Occipital lobe (tissue), 3 donors: ENCODE data around the gene PUDP. TPM values are rescaled to one million over a fixed set of nuclear protein-coding genes. Genes with fewer than 3 reads are reported as not detected.
"Not testable (repeated sequence)": the region's sequence is repeated elsewhere in the genome, so short reads cannot be mapped to it uniquely, and the experiment has no call there.

Experiments used
- DNase-seq: peaks from one replicate; lab custom pipeline; 2025; lab: John Stamatoyannopoulos, UW
- small RNA-seq: library from RNA; depleted of rRNA; stranded (forward); fragments of <200 nt; gene quantifications from one replicate; pipeline ENCODE3, GENCODE V24; 2014
- total RNA-seq: library from RNA; depleted of rRNA; stranded (reverse); fragments of >200 nt; gene quantifications from one replicate; pipeline ENCODE4 v1.2.3, GENCODE V29; 2014

Gene PUDP
- total RNA-seq, 1 donor from 2014 or later: 5.8 TPM

DNA sequence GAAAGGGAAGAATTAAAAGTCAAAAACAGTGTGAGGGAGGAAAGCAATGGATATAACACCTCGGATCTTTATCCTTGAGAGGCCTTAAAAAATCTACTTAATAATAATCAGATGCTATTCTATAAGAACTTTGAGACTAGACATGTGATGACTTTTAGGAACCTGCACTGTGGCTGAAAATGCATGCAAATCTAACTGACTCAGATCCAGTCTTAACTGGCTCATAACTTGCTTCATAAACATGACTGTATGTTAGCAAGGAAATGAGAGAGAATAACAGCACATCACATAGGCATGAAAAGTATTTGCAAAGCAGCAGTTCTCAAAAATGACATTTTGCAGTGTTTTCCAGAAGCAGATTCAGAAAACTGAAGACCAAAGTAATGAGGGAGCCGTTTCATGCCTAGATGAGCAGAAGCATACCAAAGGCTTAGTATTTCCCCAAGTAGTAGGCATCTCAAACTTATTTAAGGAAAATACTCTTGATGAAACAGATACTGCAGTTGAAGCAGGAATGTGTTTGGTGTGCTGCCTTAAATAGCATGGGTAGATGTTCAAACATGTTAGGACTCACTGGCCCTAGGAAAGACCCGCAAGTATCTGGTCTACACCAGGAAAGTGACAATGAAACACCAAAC lies 104.0 kb downstream of the PUDP start:
- not testable (repeated sequence) for DNase-seq

DNA sequence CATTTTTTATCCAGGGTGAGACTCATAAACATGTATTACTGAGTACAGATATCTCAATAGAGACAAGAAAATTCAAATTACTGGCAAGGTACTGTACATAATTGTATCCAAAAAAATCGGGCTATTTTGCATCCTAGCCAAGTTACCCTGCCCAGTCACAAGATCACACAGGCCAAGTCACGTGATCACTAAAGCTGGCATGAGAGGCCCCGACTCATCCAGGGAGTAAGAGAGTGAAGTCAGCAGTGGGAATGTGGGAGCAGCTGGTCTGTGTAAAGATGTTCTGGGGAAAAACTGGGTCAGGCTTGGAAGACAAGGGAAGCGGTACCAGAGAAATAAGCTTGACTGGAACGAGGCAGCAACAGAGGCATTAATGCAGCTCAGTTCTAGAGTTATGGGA lies 119.7 kb downstream of the PUDP start:
- DNase-seq: peak; percentile 1

- no peak for DNase-seq
These were observed 120.9 kb downstream of the PUDP start for GRCh38 chrX:7027071-7027470.

- not testable (repeated sequence) for DNase-seq
These were observed 121.6 kb downstream of the PUDP start for GRCh38 chrX:7026365-7026764.

DNA sequence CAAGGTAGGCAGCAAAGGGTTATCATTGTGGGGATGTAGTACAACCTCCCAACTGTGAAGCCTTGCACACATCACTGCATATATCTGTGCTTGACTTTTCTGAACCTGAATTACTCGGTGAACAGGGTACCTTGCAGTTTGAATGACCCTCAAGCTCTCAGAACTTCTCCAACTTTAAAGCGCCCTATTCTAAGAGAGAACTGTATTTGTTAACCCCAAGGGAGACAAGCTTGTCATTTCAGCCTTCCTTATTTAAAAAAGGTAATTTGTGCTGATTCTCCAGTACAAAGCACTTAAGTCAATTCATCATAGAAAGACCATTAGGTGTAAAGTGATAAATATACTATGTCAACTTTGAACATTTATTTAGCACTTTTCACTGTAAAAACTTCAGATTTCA lies 122.5 kb downstream of the PUDP start:
- DNase-seq: no peak

GRCh38 chrX:7024850-7025249 lies 123.1 kb downstream of the PUDP start:
- no peak for DNase-seq

- not testable (repeated sequence) for DNase-seq
These were observed 125.0 kb downstream of the PUDP start for GRCh38 chrX:7022996-7023395.

- no peak for DNase-seq
These were observed 126.0 kb downstream of the PUDP start for GRCh38 chrX:7021991-7022390.

DNA sequence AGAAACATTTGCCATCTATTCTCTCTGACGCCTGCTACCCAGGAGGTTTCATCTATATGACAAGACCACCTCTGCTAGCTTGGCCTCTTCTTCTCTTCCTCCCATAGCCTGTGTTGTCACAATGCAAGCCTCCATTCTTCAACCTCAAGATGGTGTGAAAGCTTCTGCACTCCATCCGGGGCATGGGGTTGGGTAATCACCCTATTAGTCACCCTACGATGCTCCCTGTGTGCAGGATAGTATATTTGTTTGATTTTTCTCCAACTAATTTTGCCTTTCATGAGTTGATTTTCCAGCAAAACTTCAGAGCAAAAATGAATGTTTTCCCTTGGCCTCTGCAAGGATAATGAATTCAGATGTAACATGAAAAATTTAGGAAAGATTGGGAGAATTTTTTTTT lies 128.4 kb downstream of the PUDP start:
- DNase-seq: no peak

- DNase-seq: not testable (repeated sequence)
These were observed 135.6 kb downstream of the PUDP start for GRCh38 chrX:7012262-7012834.

GRCh38 chrX:7010897-7011296 lies 137.1 kb downstream of the PUDP start:
- DNase-seq: not testable (repeated sequence)

DNA sequence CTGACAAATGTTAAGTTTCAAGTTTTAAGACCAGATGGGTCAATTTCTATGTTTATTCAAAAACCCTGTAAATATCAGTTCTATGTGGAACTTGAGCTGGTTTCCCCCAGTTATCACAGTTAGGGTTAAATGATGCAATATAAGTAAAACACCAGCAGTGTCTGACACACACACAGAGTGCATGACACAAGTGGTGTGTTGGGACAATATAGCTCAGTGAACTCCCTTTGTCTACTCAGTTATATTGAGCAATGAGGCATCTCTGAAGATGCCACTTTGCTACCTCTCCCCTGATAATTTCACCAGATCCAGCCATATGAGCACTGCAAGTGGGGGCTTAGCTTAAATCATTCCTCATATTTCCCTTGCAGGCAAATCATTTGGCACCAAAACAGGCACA lies 140.6 kb downstream of the PUDP start:
- not testable (repeated sequence) for DNase-seq

Small RNA genes within 50 kb of the gene (small RNA-seq; reads per million reads assigned to genes)
- gene MIR4767: 0.09 reads per million

Other genes with a start within 250 kb of the PUDP start
- gene STS, start 441 bp downstream of the PUDP start, total RNA-seq: 4.4 TPM